HK-2 (cell line): Measurements from ENCODE around the gene XPO6.

Experiments used
- DNase-seq: peaks from one replicate; pipeline ENCODE4 v3.0.0-alpha.2; 2018; ENCODE audit not compliant: unreplicated experiment

The XPO6 gene

GRCh38 chr16:28183484-28183883 lies 28.3 kb downstream of the XPO6 start:
- no peak for DNase-seq

- DNase-seq = no peak
These were observed 29.0 kb downstream of the XPO6 start for GRCh38 chr16:28182801-28183200.

- peak; percentile 38 for DNase-seq
These were observed 29.6 kb downstream of the XPO6 start for GRCh38 chr16:28182183-28182582.

- DNase-seq = peak; percentile 72
These were observed 30.2 kb downstream of the XPO6 start for GRCh38 chr16:28181515-28181914.

- DNase-seq = no peak
These were observed 30.9 kb downstream of the XPO6 start for GRCh38 chr16:28180655-28181460.

GRCh38 chr16:28179354-28179753 lies 32.4 kb downstream of the XPO6 start:
- DNase-seq = peak; percentile 43

GRCh38 chr16:28175715-28176114 lies 36.0 kb downstream of the XPO6 start:
- DNase-seq = no peak

GRCh38 chr16:28172336-28172735 lies 39.4 kb downstream of the XPO6 start:
- DNase-seq = no peak

- no peak for DNase-seq
These were observed 39.9 kb downstream of the XPO6 start for GRCh38 chr16:28171816-28172215.

- DNase-seq = no peak
These were observed 42.7 kb downstream of the XPO6 start for GRCh38 chr16:28168991-28169554.

- DNase-seq = no peak
These were observed 44.0 kb downstream of the XPO6 start for GRCh38 chr16:28167730-28168129.

- no peak for DNase-seq
These were observed 44.5 kb downstream of the XPO6 start for GRCh38 chr16:28167221-28167620.

GRCh38 chr16:28166394-28167208 lies 45.2 kb downstream of the XPO6 start:
- DNase-seq = peak; percentile 44

- no peak for DNase-seq
These were observed 46.2 kb downstream of the XPO6 start for GRCh38 chr16:28165598-28165997.

- no peak for DNase-seq
These were observed 47.6 kb downstream of the XPO6 start for GRCh38 chr16:28164140-28164539.

GRCh38 chr16:28163699-28164098 lies 48.1 kb downstream of the XPO6 start:
- DNase-seq = no peak

- peak; percentile 30 for DNase-seq
These were observed 49.4 kb downstream of the XPO6 start for GRCh38 chr16:28162326-28162877.

GRCh38 chr16:28161626-28162025 lies 50.1 kb downstream of the XPO6 start:
- DNase-seq = no peak

GRCh38 chr16:28158136-28158535 lies 53.6 kb downstream of the XPO6 start:
- no peak for DNase-seq

- no peak for DNase-seq
These were observed 55.6 kb downstream of the XPO6 start for GRCh38 chr16:28156056-28156680.

GRCh38 chr16:28155293-28155692 lies 56.5 kb downstream of the XPO6 start:
- no peak for DNase-seq

GRCh38 chr16:28151180-28151579 lies 60.6 kb downstream of the XPO6 start:
- DNase-seq = no peak
